ENCODE measurements around the gene LARP1B. TPM values are rescaled to one million over a fixed set of nuclear protein-coding genes. Genes with fewer than 3 reads are reported as not detected.

Gene LARP1B
- total and polyA plus RNA-seq, 2 of the 8 experiments (the other 6 are each of a cell fraction or from before 2014, with no cell fraction given) = 10.6 to 47.0 TPM

GRCh38 chr4:128123036-128123435 is 61.9 kb downstream of the LARP1B start:
- H3K79me1 ChIP-seq (ENCODE audit: low read depth, low read length) = no peaks in the 10 kb centered on the region
- H4K91ac ChIP-seq (replicated peaks; ENCODE audit: insufficient read length, low read length) = no peak overlapping the region
- no peak overlapping the region for H4K5ac ChIP-seq (ENCODE audit: insufficient read length, low read depth, low read length)
- no peak overlapping the region for H2AFZ ChIP-seq (ENCODE audit: low read length)
- H2BK5ac ChIP-seq (ENCODE audit: low read depth, low read length) = no peak overlapping the region
- H3K18ac ChIP-seq (ENCODE audit: extremely low read depth, low read length) = no peak overlapping the region
- H3K36me3 ChIP-seq (ENCODE audit: control insufficient read depth in 2 of 4, insufficient read depth in 4 of 4, low read length in 3 of 4) = peaks cover 0 to 21% (median 0%) of the 10 kb centered on the region in 4 experiments; a peak in 5 of 8 replicates
- no peak overlapping the region for H2BK15ac ChIP-seq (ENCODE audit: low read length)
- no peaks in the 10 kb centered on the region for H4K20me1 ChIP-seq (replicated peaks in 1 of 2; ENCODE audit: control insufficient read depth in 1 of 2, insufficient read depth in 2 of 2, low read length in 2 of 2)
- H2BK20ac ChIP-seq (ENCODE audit: low read length) = no peak overlapping the region
- H3K56ac ChIP-seq (replicated peaks; ENCODE audit: insufficient read length, low read depth, low read length) = no peak overlapping the region
- H3K23me2 ChIP-seq (ENCODE audit: low read depth, low read length) = no peaks in the 10 kb centered on the region; the same call in 1 of the 2 replicates
- no peak overlapping the region for H2AK5ac ChIP-seq (ENCODE audit: low read depth, low read length)
- H3K79me2 ChIP-seq (ENCODE audit: control insufficient read depth in 1 of 2, insufficient read depth in 2 of 2, low read length in 2 of 2) = no peaks in the 10 kb centered on the region
- CTCF ChIA-PET (ENCODE audit: partially characterized antibody) = no interaction called here
- POLR2A ChIA-PET (ENCODE audit: partially characterized antibody) = no interaction called here
- DNase-seq (ENCODE audit: low read depth in 1 of 2, low spot score in 2 of 2) (no peak), FAIRE-seq (no peak)
- no peaks in the 10 kb centered on the region for H3K27me3 ChIP-seq (replicated peaks in 1 of 4; ENCODE audit: control insufficient read depth in 3 of 4, extremely low read depth in 1 of 4, insufficient read depth in 3 of 4, low read length in 3 of 4)
- H3K9ac ChIP-seq (replicated peaks in 1 of 4; ENCODE audit: extremely low read depth in 1 of 4, low read depth in 3 of 4, low read length in 3 of 4) = no peak overlapping the region
- no peak overlapping the region for H2BK12ac ChIP-seq (ENCODE audit: low read depth, low read length)
- H3K9me3 ChIP-seq (ENCODE audit: insufficient read depth in 2 of 2, low read depth in 1 of 2, low read length in 1 of 2) = no peaks in the 10 kb centered on the region
- WGBS, 2 experiments (ENCODE audit: extremely low coverage in 1 of 2, insufficient coverage in 1 of 2, insufficient read length in 1 of 2, insufficient replicate concordance in 2 of 2, low coverage in 1 of 2, low lambda C conversion rate in 2 of 2, missing lambda C conversion rate in 1 of 2) = 87% methylated on average over 3 of the region's 3 CpGs; no CpG with 5 or more reads in 1 of the 2 experiments
- H2BK120ac ChIP-seq (replicated peaks; ENCODE audit: low read depth, low read length) = no peak overlapping the region
- H3K14ac ChIP-seq (ENCODE audit: insufficient read length) = no peak overlapping the region
- no peak overlapping the region for H3K27ac ChIP-seq (ENCODE audit: low read depth, low read length)
- no peak overlapping the region for H3K23ac ChIP-seq (ENCODE audit: insufficient read length)
- no peak overlapping the region for H3K4me3 ChIP-seq (ENCODE audit: extremely low read depth in 1 of 4, insufficient read depth in 2 of 4, low read depth in 3 of 4, low read length in 4 of 4)
- H3K4me2 ChIP-seq (ENCODE audit: insufficient read depth in 1 of 2, low read depth in 2 of 2, low read length in 2 of 2) = no peak overlapping the region
- H3K4me1 ChIP-seq (replicated peaks in 1 of 4; ENCODE audit: control insufficient read depth in 3 of 4, insufficient read depth in 4 of 4, low read length in 3 of 4) = no peaks in the 10 kb centered on the region
- H3K4ac ChIP-seq (replicated peaks; ENCODE audit: insufficient read length, low read depth, low read length) = no peak overlapping the region
- no peak overlapping the region for H4K8ac ChIP-seq (ENCODE audit: extremely low read depth, insufficient read depth, low read length)
- TF ChIP-seq JUN (IDR thresholded peaks at IDR 0.05; ENCODE audit: low read depth, low read length) (no peak), ZNF274 (IDR thresholded peaks at IDR 0.05; ENCODE audit: borderline replicate concordance, extremely low read depth, low read length) (no peak), RBBP5 (IDR thresholded peaks at IDR 0.05; ENCODE audit: borderline replicate concordance, low read depth, low read length) (no peak), TCF12 (IDR thresholded peaks at IDR 0.05; ENCODE audit: low read depth, low read length) (no peak), CTBP2 (IDR thresholded peaks at IDR 0.05; ENCODE audit: borderline replicate concordance, insufficient read depth, insufficient read length, low read length) (no peak), SUZ12 (IDR thresholded peaks at IDR 0.05; ENCODE audit: low read length) (no peak), CBX5 (IDR thresholded peaks at IDR 0.05; ENCODE audit: low read depth, low read length) (no peak)

All from H1 (cell line).